T-helper 2 cell treated with Interferon-gamma antibody and Interleukin-4, amounts not matched to agents 100 ng/mL and 5 ng/mL, for 36 hours (primary cell): Measurements from ENCODE around the gene CASR. TPM values are rescaled to one million over a fixed set of nuclear protein-coding genes. Genes with fewer than 3 reads are reported as not detected.

ENCODE experiments used
- total RNA-seq: library from RNA; stranded (reverse); gene quantifications from 2 replicates; pipeline ENCODE4 v1.2.3, GENCODE V29; 2022

The CASR gene
- total RNA-seq, 1 donor from 2014 or later, result 0.02 TPM

Other genes with a start within 250 kb of the CASR start
- gene ILDR1, start 161.4 kb upstream of the CASR start, total RNA-seq, result 0.43 TPM in 2 replicates
- gene CD86, start 128.3 kb upstream of the CASR start, total RNA-seq, result 9.3 and 12.4 TPM in 2 replicates
- not detected in 2 replicates for gene CSTA, start 141.6 kb downstream of the CASR start, total RNA-seq
- 52.3 and 52.7 TPM in 2 replicates for gene MIX23, start 199.6 kb downstream of the CASR start, total RNA-seq
- gene FAM162A, start 200.5 kb downstream of the CASR start, total RNA-seq, result 50.0 and 52.1 TPM in 2 replicates
- gene WDR5B, start 232.4 kb downstream of the CASR start, total RNA-seq, result 5.0 TPM in 2 replicates